Neural cell (in vitro differentiated cells): ENCODE results near the gene COL4A1. TPM values are rescaled to one million over a fixed set of nuclear protein-coding genes. Genes with fewer than 3 reads are reported as not detected.

Experiments used
- H2AFZ ChIP-seq: fragments of 200-600, 300-800 bp; sonication (generic), shearing (Covaris generic); 2 replicates; pipeline ENCODE4 v1.6.0; 2014; ENCODE audit warnings: low read depth, mild to moderate bottlenecking, antibody characterized with exemption, low read length, moderate library complexity
- H3F3A ChIP-seq: fragments of 200-600 bp; shearing (Covaris generic); 2 replicates; pipeline ENCODE4 v1.6.1; 2016; ENCODE audit warnings: mild to moderate bottlenecking, moderate library complexity, mixed read lengths, antibody characterized with exemption, low read length; ENCODE audit not compliant: insufficient read depth, poor library complexity, severe bottlenecking
- H3K27ac ChIP-seq: fragments of 200-600, 300-800 bp; sonication (generic), shearing (Covaris generic); 2 replicates; pipeline ENCODE4 v1.5.1; 2014; ENCODE audit warnings: mild to moderate bottlenecking, low read length, moderate library complexity
- H3K27me3 ChIP-seq: fragments of 300-800, 200-600 bp; sonication (generic), shearing (Covaris generic); 2 replicates; pipeline ENCODE4 v1.6.0; 2014; ENCODE audit warnings: mild to moderate bottlenecking, low read depth, low read length, moderate library complexity; ENCODE audit not compliant: insufficient read depth
- H3K36me3 ChIP-seq: fragments of 300-800, 200-600 bp; sonication (generic), shearing (Covaris generic); 2 replicates; pipeline ENCODE4 v1.5.1; 2014; ENCODE audit warnings: mild to moderate bottlenecking, antibody characterized with exemption, low read length, moderate library complexity; ENCODE audit not compliant: insufficient read depth
- H3K4me2 ChIP-seq: fragments of 300-800, 200-600 bp; sonication (generic), shearing (Covaris generic); 2 replicates; pipeline ENCODE4 v1.6.0; 2014; ENCODE audit warnings: mild to moderate bottlenecking, low read length
- H3K4me3 ChIP-seq: fragments of 300-800, 200-600 bp; sonication (generic), shearing (Covaris generic); 2 replicates; pipeline ENCODE4 v1.5.1; 2014; ENCODE audit warnings: mild to moderate bottlenecking, low read length, moderate library complexity
- H3K79me2 ChIP-seq: fragments of 200-600 bp; shearing (Covaris generic); replicated peaks from 2 replicates; pipeline ENCODE4 v1.6.0; 2014; ENCODE audit warnings: mild to moderate bottlenecking, low read length, moderate library complexity; ENCODE audit not compliant: insufficient read depth
- H3K9ac ChIP-seq: fragments of 300-800, 200-600 bp; sonication (generic), shearing (Covaris generic); 2 replicates; pipeline ENCODE4 v1.6.1; 2016; ENCODE audit warnings: mild to moderate bottlenecking, low read length, mixed read lengths
- H3K9me2 ChIP-seq: fragments of 200-600 bp; shearing (Covaris generic); 2 replicates; pipeline ENCODE4 v1.6.1; 2016; ENCODE audit warnings: mild to moderate bottlenecking, low read length, mixed read lengths; ENCODE audit not compliant: insufficient read depth
- H3K9me3 ChIP-seq: fragments of 200-600, 300-800 bp; sonication (generic), shearing (Covaris generic); 2 replicates; pipeline ENCODE4 v1.6.1; 2016; ENCODE audit warnings: mild to moderate bottlenecking, mixed run types, low read length, moderate library complexity, mixed read lengths
- H4K20me1 ChIP-seq: fragments of 200-600 bp; shearing (Covaris generic); 2 replicates; pipeline ENCODE4 v1.6.1; 2016; ENCODE audit warnings: mild to moderate bottlenecking, mixed run types; ENCODE audit not compliant: insufficient read depth
- CTCF ChIP-seq: fragments of 450-650 bp; IDR thresholded peaks from 2 replicates; pipeline ENCODE4 v1.5.1; 2014; ENCODE audit warnings: antibody characterized with exemption, mild to moderate bottlenecking, moderate library complexity; ENCODE audit not compliant: poor library complexity, severe bottlenecking
- EP300 ChIP-seq: fragments of 450-650 bp; conservative IDR thresholded peaks from 2 replicates; pipeline ENCODE4 v1.6.1; 2014; ENCODE audit warnings: antibody characterized with exemption, mild to moderate bottlenecking, moderate library complexity; ENCODE audit not compliant: poor library complexity, severe bottlenecking
- EZH2 ChIP-seq: fragments of 200-600, 300-800 bp; shearing (Covaris generic), sonication (generic); IDR thresholded peaks from 2 replicates; pipeline ENCODE4 v1.6.1; 2014; ENCODE audit warnings: antibody characterized with exemption, low read length, borderline replicate concordance, mild to moderate bottlenecking; ENCODE audit not compliant: insufficient read depth, poor library complexity, severe bottlenecking
- MXI1 ChIP-seq: fragments of 450-650 bp; conservative IDR thresholded peaks from 2 replicates; pipeline ENCODE4 v1.6.1; 2014; ENCODE audit warnings: antibody characterized with exemption, mild to moderate bottlenecking; ENCODE audit not compliant: poor library complexity, severe bottlenecking
- POLR2AphosphoS5 ChIP-seq: IDR thresholded peaks from 2 replicates; pipeline ENCODE4 v1.6.1; 2012
- RAD21 ChIP-seq: fragments of 450-650 bp; conservative IDR thresholded peaks from 2 replicates; pipeline ENCODE4 v1.6.1; 2014; ENCODE audit warnings: antibody characterized with exemption, mild to moderate bottlenecking, moderate library complexity
- REST ChIP-seq: IDR thresholded peaks from 2 replicates; pipeline ENCODE4 v1.6.1; 2012; ENCODE audit warnings: borderline replicate concordance
- SMC3 ChIP-seq: fragments of 450-650 bp; conservative IDR thresholded peaks from 2 replicates; pipeline ENCODE4 v1.6.1; 2014; ENCODE audit warnings: antibody characterized with exemption, mild to moderate bottlenecking, moderate library complexity; ENCODE audit not compliant: poor library complexity
- TAF1 ChIP-seq: IDR thresholded peaks from 2 replicates; pipeline ENCODE4 v1.6.1; 2012; ENCODE audit warnings: low read depth
- polyA plus RNA-seq: library from polyadenylated mRNA; depleted of rRNA; stranded (reverse); fragments of >200 nt; gene quantifications from 2 replicates; pipeline ENCODE4 v1.2.3, GENCODE V29; 2014

COL4A1 gene
- polyA plus RNA-seq, 1 donor from 2014 or later: 13.1 TPM

GRCh38 chr13:110256126-110256905 is 50.6 kb downstream of the COL4A1 start:
- H3K79me2 ChIP-seq: no peaks in the 10 kb centered on the region
- no peak overlapping the region for H2AFZ ChIP-seq
- H3K36me3 ChIP-seq: no peaks in the 10 kb centered on the region
- no peak overlapping the region for H3K4me2 ChIP-seq
- no peaks in the 10 kb centered on the region for H3K27me3 ChIP-seq
- no peaks in the 10 kb centered on the region for H3K9me2 ChIP-seq
- no peak overlapping the region for H3K9ac ChIP-seq
- no peak overlapping the region for H3K4me3 ChIP-seq
- H3K9me3 ChIP-seq: no peaks in the 10 kb centered on the region
- TF ChIP-seq MXI1 (no peak), POLR2AphosphoS5 (no peak), REST (no peak), RAD21 (no peak), EZH2 (no peak), EP300 (no peak), CTCF (no peak), SMC3 (no peak), TAF1 (no peak)
- H3F3A ChIP-seq: no peaks in the 10 kb centered on the region
- H3K27ac ChIP-seq: no peak overlapping the region
- no peaks in the 10 kb centered on the region for H4K20me1 ChIP-seq

GRCh38 chr13:110254751-110255553 is 52.0 kb downstream of the COL4A1 start:
- Histone ChIP-seq H2AFZ (no peak overlapping the region), H3K4me3 (no peak overlapping the region), H4K20me1 (no peaks in the 10 kb centered on the region), H3K9ac (no peak overlapping the region), H3F3A (no peaks in the 10 kb centered on the region), H3K36me3 (no peaks in the 10 kb centered on the region), H3K4me2 (no peak overlapping the region), H3K27me3 (no peaks in the 10 kb centered on the region), H3K79me2 (no peaks in the 10 kb centered on the region), H3K27ac (no peak overlapping the region), H3K9me2 (no peaks in the 10 kb centered on the region), H3K9me3 (no peaks in the 10 kb centered on the region)
- TF ChIP-seq REST (no peak), SMC3 (no peak), EZH2 (no peak), POLR2AphosphoS5 (no peak), RAD21 (no peak), MXI1 (no peak), EP300 (no peak)
